Panc1 (cell line): ENCODE measurements around the gene CKAP4. TPM values are rescaled to one million over a fixed set of nuclear protein-coding genes. Genes with fewer than 3 reads are reported as not detected.

Source experiments
- ATAC-seq: fragments of 200-7000 bp; cut with Tn5 transposase; 2 replicates; pipeline ENCODE4 v1.9.1; 2020; ENCODE audit warnings: mild to moderate bottlenecking, moderate library complexity
- BruUV-seq: library from RNA; stranded (reverse); fragments of 400-500 nt; replicated peaks from 2 replicates; lab custom pipeline; 2021; lab: Mats Ljungman, UMichigan
- CTCF ChIA-PET: fragments of 300-600 bp; sonication (Branson Sonifier 250); formaldehyde crosslinking; loops from one replicate; lab custom pipeline; 2022; ENCODE audit warnings: antibody characterized with exemption; lab: Charles Lee
- POLR2A ChIA-PET: fragments of 300-600 bp; sonication (Branson Sonifier 250); formaldehyde crosslinking; loops from one replicate; lab custom pipeline; 2022; ENCODE audit warnings: antibody characterized with exemption; lab: Charles Lee
- DNase-seq: peaks from one replicate; pipeline ENCODE4 v3.0.0-alpha.2; 2010; ENCODE audit warnings: low read depth, low spot score
- H3K27ac ChIP-seq: 2 replicates; pipeline ENCODE4 v1.5.1; 2011; ENCODE audit warnings: mild to moderate bottlenecking, low read length, inconsistent platforms
- H3K27me3 ChIP-seq: fragments of 200-500 bp; sonication (Bioruptor generic); 2 replicates; pipeline ENCODE4 v1.6.0; 2014; ENCODE audit warnings: low read length, inconsistent platforms; ENCODE audit not compliant: control insufficient read depth, insufficient read depth
- H3K36me3 ChIP-seq: fragments of 200-500 bp; sonication (Bioruptor generic); 2 replicates; pipeline ENCODE4 v1.5.1; 2014; ENCODE audit warnings: inconsistent platforms, mild to moderate bottlenecking, low read length, moderate library complexity; ENCODE audit not compliant: control insufficient read depth, insufficient read depth
- H3K4me1 ChIP-seq: 2 replicates; pipeline ENCODE4 v1.5.1; 2011; ENCODE audit warnings: inconsistent platforms, mild to moderate bottlenecking, low read length, moderate library complexity; ENCODE audit not compliant: control insufficient read depth, insufficient read depth
- H3K4me3 ChIP-seq, 2 experiments: 2 replicates each; pipeline ENCODE4 v1.5.1; 2011 to 2012; ENCODE audit warnings: low read depth in 2 of 2, low read length in 2 of 2, mild to moderate bottlenecking in 2 of 2, inconsistent platforms in 1 of 2, moderate library complexity in 1 of 2
- H3K9me3 ChIP-seq: fragments of 200-500 bp; sonication (Bioruptor generic); 2 replicates; pipeline ENCODE4 v1.5.1; 2014; ENCODE audit warnings: low read depth, mild to moderate bottlenecking, inconsistent platforms, low read length, moderate library complexity; ENCODE audit not compliant: control insufficient read depth, insufficient read depth
- POLR2AphosphoS5 ChIP-seq: IDR thresholded peaks from 2 replicates; pipeline ENCODE4 v1.6.1; 2012; ENCODE audit warnings: mild to moderate bottlenecking, low read depth, low read length, moderate library complexity
- SIN3A ChIP-seq: IDR thresholded peaks from 2 replicates; pipeline ENCODE4 v1.6.1; 2012; ENCODE audit warnings: low read depth, mild to moderate bottlenecking, low read length, moderate library complexity, borderline replicate concordance; ENCODE audit not compliant: insufficient read depth
- TCF7L2 ChIP-seq: IDR thresholded peaks from 2 replicates; pipeline ENCODE4 v1.6.1; 2011; ENCODE audit warnings: mild to moderate bottlenecking, low read depth, low read length, inconsistent platforms
- in situ Hi-C: cut with HindIII; loops from 2 replicates; pipeline ENCODE4 v1.10.0; 2016; ENCODE audit warnings: low sequenced_read_pairs, low pct_unique_long_range_greater_than_20kb
- intact Hi-C: fragments of 100-400 bp; cut with micrococcal nuclease; formaldehyde crosslinking; loops from one replicate; pipeline ENCODE4 v1.10.0; 2022; ENCODE audit not compliant: unreplicated experiment
- total RNA-seq: library from RNA; stranded (reverse); gene quantifications from one replicate; pipeline ENCODE4 v1.2.1, GENCODE V29; 2021; ENCODE audit not compliant: unreplicated experiment
- TF ChIP-seq, protein P1 (sequence below), 2 experiments: IDR thresholded peaks; 2 replicates each; pipeline ENCODE4 v1.6.1; 2011 to 2012; ENCODE audit warnings: low read depth in 2 of 2, control low read depth in 1 of 2, low read length in 1 of 2, mild to moderate bottlenecking in 1 of 2, moderate library complexity in 1 of 2; ENCODE audit not compliant: insufficient read depth in 1 of 2
- TF ChIP-seq, protein P2 (sequence below): fragments of 450-650 bp; IDR thresholded peaks from 2 replicates; pipeline ENCODE4 v1.5.1; 2017; ENCODE audit warnings: mild to moderate bottlenecking

Gene CKAP4
- total RNA-seq, 1 experiment from 2014 or later, result 95.9 TPM

DNA sequence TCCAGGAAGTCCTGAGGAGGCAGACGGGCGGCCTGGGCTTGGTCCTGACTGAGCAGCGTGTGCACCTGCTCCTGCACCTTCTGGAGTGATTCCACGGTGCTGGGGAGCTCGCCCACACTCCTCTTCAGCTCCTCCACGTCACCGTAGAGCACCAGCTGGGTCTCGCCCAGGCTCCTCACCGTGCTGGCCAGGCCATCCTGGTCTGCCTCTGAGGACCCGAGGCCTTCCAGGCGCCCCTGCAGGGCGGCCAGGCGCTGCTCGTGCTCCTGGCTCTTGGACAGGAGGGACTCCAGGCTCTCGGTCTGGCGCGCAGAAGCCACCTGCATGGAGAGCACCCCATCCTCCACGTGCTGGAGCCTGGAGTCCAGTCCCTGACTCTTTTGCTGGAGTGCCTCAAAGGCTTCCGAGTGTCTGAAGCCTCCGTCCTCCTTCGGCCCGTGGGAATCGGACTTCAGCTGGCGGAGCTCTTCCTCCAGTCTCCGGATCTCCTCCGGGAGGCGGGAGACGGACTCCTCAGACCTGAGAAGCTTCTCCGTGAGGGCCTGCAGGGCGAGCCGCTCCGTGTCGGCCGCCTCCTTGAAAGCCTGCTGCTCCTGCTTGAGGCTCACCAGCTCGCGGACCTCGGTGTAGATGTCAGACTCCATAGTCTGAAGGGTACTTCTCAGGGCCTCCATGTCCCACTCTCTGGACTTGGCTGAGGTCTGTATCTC lies 8.4 kb downstream of the CKAP4 start:
- ChIA-PET CTCF (no interaction called here), POLR2A (no interaction called here)
- Histone ChIP-seq H3K27me3 (no peaks in the 10 kb centered on the region), H3K4me3 (no peak overlapping the region), H3K9me3 (no peaks in the 10 kb centered on the region), H3K27ac (no peak overlapping the region), H3K36me3 (no peaks in the 10 kb centered on the region), H3K4me1 (no peaks in the 10 kb centered on the region)
- intact Hi-C loops, result no loop called here
- in situ Hi-C loops, result no loop called here
- DNase-seq (no peak), ATAC-seq (peak; percentile 41; the same call in 1 of the 2 replicates)
- TF ChIP-seq POLR2AphosphoS5, result no peak
- no peak for TF ChIP-seq SIN3A
- no peak for TF ChIP-seq TCF7L2
- TF ChIP-seq, protein P1, sequence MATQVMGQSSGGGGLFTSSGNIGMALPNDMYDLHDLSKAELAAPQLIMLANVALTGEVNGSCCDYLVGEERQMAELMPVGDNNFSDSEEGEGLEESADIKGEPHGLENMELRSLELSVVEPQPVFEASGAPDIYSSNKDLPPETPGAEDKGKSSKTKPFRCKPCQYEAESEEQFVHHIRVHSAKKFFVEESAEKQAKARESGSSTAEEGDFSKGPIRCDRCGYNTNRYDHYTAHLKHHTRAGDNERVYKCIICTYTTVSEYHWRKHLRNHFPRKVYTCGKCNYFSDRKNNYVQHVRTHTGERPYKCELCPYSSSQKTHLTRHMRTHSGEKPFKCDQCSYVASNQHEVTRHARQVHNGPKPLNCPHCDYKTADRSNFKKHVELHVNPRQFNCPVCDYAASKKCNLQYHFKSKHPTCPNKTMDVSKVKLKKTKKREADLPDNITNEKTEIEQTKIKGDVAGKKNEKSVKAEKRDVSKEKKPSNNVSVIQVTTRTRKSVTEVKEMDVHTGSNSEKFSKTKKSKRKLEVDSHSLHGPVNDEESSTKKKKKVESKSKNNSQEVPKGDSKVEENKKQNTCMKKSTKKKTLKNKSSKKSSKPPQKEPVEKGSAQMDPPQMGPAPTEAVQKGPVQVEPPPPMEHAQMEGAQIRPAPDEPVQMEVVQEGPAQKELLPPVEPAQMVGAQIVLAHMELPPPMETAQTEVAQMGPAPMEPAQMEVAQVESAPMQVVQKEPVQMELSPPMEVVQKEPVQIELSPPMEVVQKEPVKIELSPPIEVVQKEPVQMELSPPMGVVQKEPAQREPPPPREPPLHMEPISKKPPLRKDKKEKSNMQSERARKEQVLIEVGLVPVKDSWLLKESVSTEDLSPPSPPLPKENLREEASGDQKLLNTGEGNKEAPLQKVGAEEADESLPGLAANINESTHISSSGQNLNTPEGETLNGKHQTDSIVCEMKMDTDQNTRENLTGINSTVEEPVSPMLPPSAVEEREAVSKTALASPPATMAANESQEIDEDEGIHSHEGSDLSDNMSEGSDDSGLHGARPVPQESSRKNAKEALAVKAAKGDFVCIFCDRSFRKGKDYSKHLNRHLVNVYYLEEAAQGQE (IDR thresholded peaks at IDR 0.05; ENCODE audit: insufficient read depth in 1 of 2, low read depth in 2 of 2, low read length in 1 of 2), result no peak
- TF ChIP-seq, protein P2, sequence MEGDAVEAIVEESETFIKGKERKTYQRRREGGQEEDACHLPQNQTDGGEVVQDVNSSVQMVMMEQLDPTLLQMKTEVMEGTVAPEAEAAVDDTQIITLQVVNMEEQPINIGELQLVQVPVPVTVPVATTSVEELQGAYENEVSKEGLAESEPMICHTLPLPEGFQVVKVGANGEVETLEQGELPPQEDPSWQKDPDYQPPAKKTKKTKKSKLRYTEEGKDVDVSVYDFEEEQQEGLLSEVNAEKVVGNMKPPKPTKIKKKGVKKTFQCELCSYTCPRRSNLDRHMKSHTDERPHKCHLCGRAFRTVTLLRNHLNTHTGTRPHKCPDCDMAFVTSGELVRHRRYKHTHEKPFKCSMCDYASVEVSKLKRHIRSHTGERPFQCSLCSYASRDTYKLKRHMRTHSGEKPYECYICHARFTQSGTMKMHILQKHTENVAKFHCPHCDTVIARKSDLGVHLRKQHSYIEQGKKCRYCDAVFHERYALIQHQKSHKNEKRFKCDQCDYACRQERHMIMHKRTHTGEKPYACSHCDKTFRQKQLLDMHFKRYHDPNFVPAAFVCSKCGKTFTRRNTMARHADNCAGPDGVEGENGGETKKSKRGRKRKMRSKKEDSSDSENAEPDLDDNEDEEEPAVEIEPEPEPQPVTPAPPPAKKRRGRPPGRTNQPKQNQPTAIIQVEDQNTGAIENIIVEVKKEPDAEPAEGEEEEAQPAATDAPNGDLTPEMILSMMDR, result no peak
- BruUV-seq, result no TSS peak

DNA sequence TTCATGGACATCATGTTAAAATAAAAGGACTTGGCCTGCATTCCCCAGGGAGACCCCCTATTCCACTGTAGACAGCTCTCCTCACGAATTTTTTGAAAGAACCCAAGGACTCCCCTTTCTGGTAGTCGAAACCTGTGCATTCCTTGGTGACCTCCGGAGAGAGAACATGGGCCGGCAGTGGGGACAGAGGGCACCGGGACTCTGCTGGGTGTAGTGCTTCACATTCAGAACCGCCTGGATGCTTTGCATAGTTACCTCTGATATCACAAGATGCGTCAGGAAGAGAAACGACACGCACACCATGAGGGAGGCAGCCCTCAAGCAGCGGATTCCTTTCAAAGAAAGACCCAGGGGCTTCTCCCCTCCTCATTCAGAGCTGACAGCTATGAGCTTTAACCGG lies 9.7 kb downstream of the CKAP4 start:
- no peak for ATAC-seq
- ChIA-PET CTCF (interaction anchor here (0.7 kb wide), 1 partner anchor 30 kb away, joined by 3 read pairs; no protein-coding TSS in a partner anchor), POLR2A (interaction anchor here (0.7 kb wide), 1 partner anchor 123 kb away, joined by 4 read pairs; no protein-coding TSS in a partner anchor)
- in situ Hi-C loops (no loop called here), intact Hi-C loops (no loop called here)
- no peak for DNase-seq
- BruUV-seq, result no TSS peak
- no peak overlapping the region for H3K4me3 ChIP-seq
- H3K36me3 ChIP-seq, result no peaks in the 10 kb centered on the region
- no peak overlapping the region for H3K27ac ChIP-seq
- H3K9me3 ChIP-seq, result no peaks in the 10 kb centered on the region
- no peaks in the 10 kb centered on the region for H3K4me1 ChIP-seq
- H3K27me3 ChIP-seq, result no peaks in the 10 kb centered on the region
- TF ChIP-seq POLR2AphosphoS5, result no peak
- no peak for TF ChIP-seq TCF7L2
- TF ChIP-seq, protein P1 (IDR thresholded peaks at IDR 0.05; ENCODE audit: insufficient read depth in 1 of 2, low read depth in 2 of 2, low read length in 1 of 2), result no peak
- TF ChIP-seq SIN3A, result no peak
- TF ChIP-seq, protein P2, result no peak
